Mucosa of rectum (tissue), 2 donors: ENCODE results near the gene CALN1.

Source experiments
- H3K27ac ChIP-seq, 2 donors: one replicate each; pipeline ENCODE4 v1.7.0; 2013; ENCODE audit warnings: inconsistent platforms in 2 of 2, low read depth in 2 of 2, low read length in 2 of 2
- H3K27me3 ChIP-seq, 2 donors: one replicate each; pipeline ENCODE4 v1.7.0; 2013; ENCODE audit warnings: low read length in 2 of 2; ENCODE audit not compliant: control insufficient read depth in 2 of 2, insufficient read depth in 2 of 2
- H3K36me3 ChIP-seq, 2 donors: one replicate each; pipeline ENCODE4 v1.7.0; 2013; ENCODE audit warnings: low read length in 2 of 2; ENCODE audit not compliant: control insufficient read depth in 2 of 2, insufficient read depth in 2 of 2
- H3K4me1 ChIP-seq, 2 donors: one replicate each; pipeline ENCODE4 v1.7.0; 2013; ENCODE audit warnings: low read length in 2 of 2, mild to moderate bottlenecking in 1 of 2; ENCODE audit not compliant: control insufficient read depth in 2 of 2, insufficient read depth in 2 of 2
- H3K4me3 ChIP-seq, 2 donors: one replicate each; pipeline ENCODE4 v1.7.0; 2013; ENCODE audit warnings: low read length in 2 of 2
- H3K9ac ChIP-seq, 2 donors: one replicate each; pipeline ENCODE4 v1.7.0; 2013; ENCODE audit warnings: low read length in 2 of 2, low read depth in 1 of 2, mild to moderate bottlenecking in 1 of 2
- H3K9me3 ChIP-seq, 2 donors: one replicate each; pipeline ENCODE4 v1.7.0; 2013; ENCODE audit warnings: low read length in 2 of 2; ENCODE audit not compliant: control insufficient read depth in 2 of 2
- donor health status: healthy.
- donor health status: Normal muscosa, but diverticular disease.

The CALN1 gene

DNA sequence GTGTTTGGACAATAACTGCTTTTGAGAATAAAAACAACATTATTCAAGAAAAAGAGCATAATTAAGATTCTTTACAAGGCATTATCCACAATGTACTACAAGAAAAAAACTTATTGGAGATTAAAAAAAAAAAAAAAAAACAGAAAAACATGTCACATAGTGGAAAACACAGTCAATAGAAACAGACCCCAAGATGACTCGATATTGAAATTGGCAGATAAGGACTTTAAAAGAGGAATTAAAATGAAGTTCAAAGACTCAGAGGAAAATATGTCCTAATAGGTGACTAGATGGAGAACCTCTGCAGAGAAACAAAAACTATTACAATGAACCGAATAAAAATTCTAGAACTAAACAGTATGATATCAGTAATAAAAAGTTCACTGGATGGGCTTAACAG is 248.9 kb downstream of the CALN1 start:
- H3K4me1 ChIP-seq, result no peaks in the 10 kb centered on the region
- H3K27ac ChIP-seq, result no peak overlapping the region
- H3K9me3 ChIP-seq, result peaks cover 0 to 2% of the 10 kb centered on the region in 2 donors
- no peak overlapping the region for H3K4me3 ChIP-seq
- no peak overlapping the region for H3K9ac ChIP-seq
- no peaks in the 10 kb centered on the region for H3K27me3 ChIP-seq
- no peaks in the 10 kb centered on the region for H3K36me3 ChIP-seq

DNA sequence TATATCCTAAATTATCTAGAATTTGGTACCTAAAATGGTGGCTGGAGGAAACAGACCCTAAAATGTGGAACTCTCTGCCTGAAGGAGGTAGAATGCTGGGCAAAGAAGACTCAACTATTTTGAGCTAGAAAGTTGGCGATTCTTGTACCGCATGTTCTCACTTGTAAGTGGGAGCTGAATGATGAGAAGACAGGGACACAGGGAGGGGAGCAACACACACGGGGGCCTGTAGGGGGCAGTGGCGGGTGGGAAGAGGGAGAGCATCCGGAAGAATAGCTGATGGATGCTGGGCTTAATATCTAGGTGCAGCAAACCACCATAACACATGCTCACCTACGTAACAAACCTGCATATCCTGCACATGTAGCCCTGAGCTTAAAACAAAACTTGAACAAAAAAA is 250.6 kb downstream of the CALN1 start:
- no peaks in the 10 kb centered on the region for H3K4me1 ChIP-seq
- H3K27me3 ChIP-seq, result no peaks in the 10 kb centered on the region
- no peak overlapping the region for H3K9ac ChIP-seq
- no peaks in the 10 kb centered on the region for H3K36me3 ChIP-seq
- no peak overlapping the region for H3K27ac ChIP-seq
- H3K4me3 ChIP-seq, result no peak overlapping the region
- H3K9me3 ChIP-seq, result peaks cover 0 to 5% of the 10 kb centered on the region in 2 donors

DNA sequence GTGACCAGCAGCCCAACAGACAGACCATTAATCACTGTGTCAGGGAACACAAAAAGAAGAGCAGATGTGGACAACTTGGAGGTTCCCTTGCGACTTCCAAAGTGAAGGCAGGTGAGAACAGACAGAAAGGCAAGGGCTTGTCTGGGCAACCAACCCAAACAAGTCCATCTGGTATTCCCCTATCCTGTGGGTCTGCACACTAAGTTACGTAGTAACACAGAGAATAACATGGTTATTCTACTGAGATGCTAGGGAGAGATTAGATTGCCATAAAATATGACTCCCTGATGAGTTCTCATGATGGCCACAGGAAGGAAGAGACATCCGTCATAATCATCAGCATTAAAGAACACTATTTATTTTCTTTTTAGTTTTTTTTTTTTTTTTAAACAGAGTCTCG is 252.2 kb downstream of the CALN1 start:
- Histone ChIP-seq H3K9me3 (peaks cover 0 to 8% of the 10 kb centered on the region in 2 donors), H3K27ac (no peak overlapping the region), H3K4me1 (no peaks in the 10 kb centered on the region), H3K9ac (no peak overlapping the region), H3K4me3 (no peak overlapping the region), H3K27me3 (no peaks in the 10 kb centered on the region), H3K36me3 (no peaks in the 10 kb centered on the region)

DNA sequence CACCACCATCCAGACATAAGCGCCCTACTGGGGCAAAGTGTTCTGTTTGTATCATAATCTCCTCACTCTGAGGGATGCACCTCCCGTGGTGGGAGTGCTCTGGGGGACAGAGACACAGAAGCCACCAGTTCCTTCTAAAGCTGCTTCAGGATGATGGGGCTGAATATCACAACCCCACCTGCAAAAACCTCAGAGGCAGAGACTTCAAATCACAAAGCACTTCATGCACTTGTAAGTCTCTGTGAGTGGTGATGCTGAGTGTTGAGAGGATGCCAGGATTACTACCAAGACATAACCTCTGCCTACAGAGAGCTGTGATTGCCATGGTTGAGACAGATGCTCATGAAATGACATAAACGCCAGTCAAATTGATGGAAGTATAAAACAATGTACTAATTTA is 255.5 kb downstream of the CALN1 start:
- H3K4me3 ChIP-seq, result no peak overlapping the region

DNA sequence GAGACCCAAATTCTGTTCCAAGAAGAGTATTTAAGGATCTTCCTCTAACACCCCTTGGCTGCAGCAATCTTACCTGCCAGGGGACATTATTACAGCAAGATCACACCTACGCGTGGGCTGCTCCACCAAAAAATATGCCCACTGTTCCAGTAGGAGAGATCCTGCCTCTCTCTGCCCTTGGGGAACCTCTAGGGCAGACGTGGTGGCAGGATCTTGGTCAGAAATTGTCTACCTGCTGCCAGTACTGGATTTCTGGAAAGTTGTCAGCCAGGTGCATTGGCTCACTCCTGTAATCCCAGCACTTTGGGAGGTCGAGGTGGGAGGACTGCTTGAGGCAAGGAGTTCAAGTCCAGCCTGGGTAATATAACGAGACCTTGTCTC is 259.0 kb downstream of the CALN1 start:
- Histone ChIP-seq H3K9ac (no peak overlapping the region), H3K9me3 (peaks cover 0 to 8% of the 10 kb centered on the region in 2 donors), H3K4me3 (no peak overlapping the region), H3K36me3 (no peaks in the 10 kb centered on the region), H3K27me3 (no peaks in the 10 kb centered on the region), H3K27ac (no peak overlapping the region), H3K4me1 (no peaks in the 10 kb centered on the region)

More for the DNA sequence above, 255.5 kb downstream of the CALN1 start:
- H3K4me1 ChIP-seq, result no peaks in the 10 kb centered on the region
- H3K36me3 ChIP-seq, result no peaks in the 10 kb centered on the region
- peaks cover 0 to 10% of the 10 kb centered on the region in 2 donors for H3K9me3 ChIP-seq
- H3K27ac ChIP-seq, result no peak overlapping the region
- no peaks in the 10 kb centered on the region for H3K27me3 ChIP-seq
- no peak overlapping the region for H3K9ac ChIP-seq

DNA sequence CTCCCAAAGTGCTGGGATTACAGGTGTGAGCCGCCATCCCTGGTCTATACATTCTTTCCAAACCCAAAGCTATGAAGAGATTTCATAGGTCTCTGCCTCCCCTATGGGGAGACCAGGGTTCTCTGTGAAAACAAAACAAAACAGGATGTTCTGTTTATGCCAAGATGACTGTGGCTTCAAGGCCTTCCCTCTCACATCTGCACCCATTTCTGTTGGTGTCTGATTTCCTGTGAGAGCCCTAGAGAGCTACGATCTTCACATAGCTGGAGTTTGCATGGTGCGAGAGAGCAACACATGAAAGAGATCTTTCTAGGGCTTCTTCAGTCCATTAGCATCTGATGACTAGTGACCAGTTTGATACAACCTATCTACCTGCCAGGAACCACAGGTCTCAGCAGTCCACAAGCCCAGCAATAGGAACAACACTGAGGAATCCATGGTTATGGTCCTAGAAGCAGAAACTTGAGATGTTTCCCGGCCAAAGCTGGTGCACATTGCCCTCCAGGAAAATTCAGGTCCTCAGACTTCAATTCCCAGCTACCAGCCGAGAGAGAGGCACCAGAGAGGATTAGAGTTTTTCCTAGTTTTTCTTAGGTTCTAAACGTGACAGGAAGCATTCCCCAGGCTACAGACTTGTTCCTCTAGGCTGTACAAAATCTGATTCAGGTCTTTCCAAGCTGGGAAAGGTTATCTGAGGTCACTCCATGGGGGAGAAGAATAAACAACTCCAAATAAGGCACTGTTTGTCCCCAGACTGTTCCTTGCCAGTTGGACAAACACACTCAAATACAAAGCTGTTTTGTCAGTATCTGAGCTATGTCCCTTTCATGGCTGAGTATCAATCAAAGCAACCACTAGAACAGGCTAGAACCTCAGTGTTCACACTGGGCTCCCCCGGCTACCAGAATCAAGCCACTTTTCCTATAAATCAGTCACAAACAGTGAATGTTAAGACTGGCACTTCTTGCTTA is 259.7 kb downstream of the CALN1 start:
- Histone ChIP-seq H3K27me3 (no peaks in the 10 kb centered on the region), H3K4me3 (no peak overlapping the region), H3K9ac (no peak overlapping the region), H3K4me1 (no peaks in the 10 kb centered on the region), H3K27ac (no peak overlapping the region), H3K36me3 (no peaks in the 10 kb centered on the region), H3K9me3 (peaks cover 0 to 8% of the 10 kb centered on the region in 2 donors)

DNA sequence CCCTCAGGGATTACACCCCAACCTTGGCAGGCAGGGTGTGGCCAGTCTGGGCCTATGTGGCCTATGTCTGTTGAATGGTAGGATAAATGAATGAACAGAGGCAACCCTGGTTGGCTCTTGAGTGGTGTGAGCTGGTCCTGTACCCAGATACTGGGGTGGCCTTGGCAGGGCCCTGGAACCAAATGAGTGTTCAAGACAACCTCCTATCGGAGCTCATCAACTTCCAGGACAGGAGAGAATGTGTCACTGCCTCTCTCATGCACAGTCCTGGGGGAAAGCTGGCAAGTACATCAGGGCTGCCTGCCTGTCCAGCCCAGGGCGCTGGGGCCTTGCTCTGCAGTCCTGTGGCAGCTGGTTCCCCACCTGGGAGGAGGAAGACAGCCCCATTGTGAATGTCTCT is 271.6 kb downstream of the CALN1 start:
- Histone ChIP-seq H3K27me3 (no peaks in the 10 kb centered on the region), H3K9me3 (peaks cover 0 to 6% of the 10 kb centered on the region in 2 donors)

DNA sequence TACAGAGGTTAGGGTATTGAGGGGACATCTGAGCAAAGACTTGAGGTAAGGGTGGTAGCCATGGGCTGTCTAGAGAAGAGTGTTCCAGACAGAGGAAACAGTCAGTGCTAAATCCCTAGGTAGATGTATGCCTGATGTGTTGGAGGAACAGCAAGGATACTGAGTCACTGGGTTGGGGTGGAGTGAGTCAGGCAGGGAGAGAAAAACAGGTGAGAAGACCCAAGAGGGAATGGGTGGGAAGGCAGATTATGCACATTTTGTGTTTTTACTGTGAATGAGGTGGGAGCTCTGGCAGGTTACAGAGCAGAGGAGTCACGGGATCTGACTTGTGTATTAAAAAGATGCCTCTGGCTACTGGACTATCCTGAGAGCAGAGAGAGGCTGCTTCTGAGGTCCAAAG is 285.0 kb downstream of the CALN1 start:
- H3K9ac ChIP-seq, result no peak overlapping the region
- peaks cover 0 to 3% of the 10 kb centered on the region in 2 donors for H3K9me3 ChIP-seq
- H3K4me1 ChIP-seq, result no peaks in the 10 kb centered on the region
- no peaks in the 10 kb centered on the region for H3K36me3 ChIP-seq
- H3K27me3 ChIP-seq, result no peaks in the 10 kb centered on the region
- no peak overlapping the region for H3K27ac ChIP-seq
- no peak overlapping the region for H3K4me3 ChIP-seq

More for the DNA sequence above, 271.6 kb downstream of the CALN1 start:
- Histone ChIP-seq H3K36me3 (no peaks in the 10 kb centered on the region), H3K9ac (no peak overlapping the region), H3K4me1 (no peaks in the 10 kb centered on the region), H3K27ac (no peak overlapping the region), H3K4me3 (no peak overlapping the region)

DNA sequence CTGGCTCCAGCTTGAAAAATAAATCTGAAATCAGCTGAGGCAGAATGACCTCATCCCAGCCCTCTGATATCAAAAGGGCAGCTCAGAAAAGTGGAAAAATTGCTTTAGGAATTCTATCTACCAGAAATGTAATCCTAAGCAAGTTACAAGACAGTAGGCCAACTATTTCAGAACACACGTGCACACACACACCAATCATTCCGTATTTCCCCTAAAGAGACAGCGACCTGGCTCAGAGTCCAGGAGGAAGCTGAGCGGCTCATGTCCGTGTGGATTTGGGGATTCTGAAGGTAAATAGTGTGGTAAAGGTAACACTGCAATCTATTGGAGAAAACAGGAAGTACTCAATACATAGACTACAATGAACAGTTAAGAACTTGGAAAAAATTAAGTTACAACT is 288.2 kb downstream of the CALN1 start:
- no peaks in the 10 kb centered on the region for H3K9me3 ChIP-seq

DNA sequence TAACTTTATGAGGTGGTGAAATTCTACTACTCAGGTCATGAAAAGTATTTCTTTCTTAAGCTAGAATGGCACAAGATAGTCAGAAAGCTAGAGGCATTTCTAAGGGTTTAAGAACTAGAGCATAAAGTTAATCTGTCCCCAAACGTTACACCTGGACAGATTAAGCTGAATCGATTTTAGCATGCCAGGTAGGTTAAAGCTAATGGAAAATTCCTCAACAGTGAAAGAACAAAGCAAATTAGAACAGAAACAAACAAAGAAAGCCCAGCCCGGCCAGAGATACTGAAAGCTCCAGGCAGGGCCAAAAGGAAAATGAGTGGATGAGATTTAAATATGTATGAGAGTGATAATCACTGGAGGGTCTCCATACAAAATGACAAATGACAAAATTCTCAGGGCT is 293.8 kb downstream of the CALN1 start:
- no peaks in the 10 kb centered on the region for H3K27me3 ChIP-seq
- no peaks in the 10 kb centered on the region for H3K36me3 ChIP-seq
- no peak overlapping the region for H3K9ac ChIP-seq
- no peak overlapping the region for H3K27ac ChIP-seq
- no peaks in the 10 kb centered on the region for H3K4me1 ChIP-seq
- H3K4me3 ChIP-seq, result no peak overlapping the region
- H3K9me3 ChIP-seq, result peaks cover 0 to 3% of the 10 kb centered on the region in 2 donors

More for the DNA sequence above, 288.2 kb downstream of the CALN1 start:
- Histone ChIP-seq H3K4me1 (no peaks in the 10 kb centered on the region), H3K27me3 (no peaks in the 10 kb centered on the region), H3K36me3 (no peaks in the 10 kb centered on the region), H3K4me3 (no peak overlapping the region), H3K27ac (no peak overlapping the region), H3K9ac (no peak overlapping the region)
